Measurements from ENCODE around the gene GRIK5.
"Not testable (repeated sequence)": the region's sequence is repeated elsewhere in the genome, so short reads cannot be mapped to it uniquely, and the experiment has no call there.

GRIK5 gene

GRCh38 chr19:42023121-42023942 is 46.7 kb downstream of the GRIK5 start:
- TF ChIP-seq ZFX (IDR thresholded peaks at IDR 0.05) (no peak), CTCF (conservative IDR thresholded peaks at IDR 0.05) (peak; percentile 45)

GRCh38 chr19:42022616-42023015 is 47.4 kb downstream of the GRIK5 start:
- no peak overlapping the region for H3K27ac ChIP-seq
- TF ChIP-seq ZFX (IDR thresholded peaks at IDR 0.05): no peak
- no peak for TF ChIP-seq CTCF (conservative IDR thresholded peaks at IDR 0.05)

More at GRCh38 chr19:42023121-42023942, 46.7 kb downstream of the GRIK5 start:
- no peak overlapping the region for H3K27ac ChIP-seq

- TF ChIP-seq CTCF (conservative IDR thresholded peaks at IDR 0.05) (no peak), ZFX (IDR thresholded peaks at IDR 0.05) (no peak)
- H3K27ac ChIP-seq: no peak overlapping the region
Measured at GRCh38 chr19:42021185-42021584, 48.8 kb downstream of the GRIK5 start.

- H3K27ac ChIP-seq: no peak overlapping the region
- TF ChIP-seq ZFX (IDR thresholded peaks at IDR 0.05) (no peak), CTCF (conservative IDR thresholded peaks at IDR 0.05) (no peak)
Measured at GRCh38 chr19:42018503-42019193, 51.4 kb downstream of the GRIK5 start.

GRCh38 chr19:42017040-42017439 is 53.0 kb downstream of the GRIK5 start:
- TF ChIP-seq CTCF (conservative IDR thresholded peaks at IDR 0.05): no peak
- no peak for TF ChIP-seq ZFX (IDR thresholded peaks at IDR 0.05)
- no peak overlapping the region for H3K27ac ChIP-seq

- H3K27ac ChIP-seq: not testable (repeated sequence)
Measured at GRCh38 chr19:42012747-42013146, 57.3 kb downstream of the GRIK5 start.

- no peak overlapping the region for H3K27ac ChIP-seq
- TF ChIP-seq ZFX (IDR thresholded peaks at IDR 0.05) (no peak), CTCF (conservative IDR thresholded peaks at IDR 0.05) (no peak)
Measured at GRCh38 chr19:42010245-42011126, 59.5 kb downstream of the GRIK5 start.
